Hepatocyte (in vitro differentiated cells): ENCODE measurements around the gene CXorf65. TPM values are rescaled to one million over a fixed set of nuclear protein-coding genes. Genes with fewer than 3 reads are reported as not detected.

ENCODE experiments used
- polyA plus RNA-seq: library from polyadenylated mRNA; unstranded; fragments of >200 nt; fragmentation: Nextera tagmentation; extraction: Ambion mirVana; gene quantifications from 2 replicates; pipeline ENCODE4 v1.2.1, GENCODE V29; 2016
- small RNA-seq: library from RNA; depleted of rRNA; stranded (forward); fragments of <200 nt; gene quantifications from one replicate; pipeline ENCODE3, GENCODE V24; 2014
- total RNA-seq: library from RNA; depleted of rRNA; stranded (reverse); fragments of >200 nt; gene quantifications from 2 replicates; pipeline ENCODE4 v1.2.3, GENCODE V29; 2014

CXorf65 gene
- total and polyA plus RNA-seq, 2 experiments from 2014 or later = not detected

Small RNA genes within 50 kb of the gene (small RNA-seq; reads per million reads assigned to genes)
- not detected for gene CXorf65

Other genes starting within 250 kb of the CXorf65 start
- 0.20 TPM in 1 of 2 replicates, not detected in the other for gene TEX11, start 198.0 kb downstream of the CXorf65 start, total RNA-seq
- gene TEX11, start 198.0 kb downstream of the CXorf65 start, polyA plus RNA-seq = not detected in 2 replicates
- gene SLC7A3, start 175.6 kb downstream of the CXorf65 start, total RNA-seq = 1.8 and 3.5 TPM in 2 replicates
- gene SLC7A3, start 175.6 kb downstream of the CXorf65 start, polyA plus RNA-seq = 1.1 TPM in 1 of 2 replicates, not detected in the other
- gene SNX12, start 38.4 kb downstream of the CXorf65 start, total RNA-seq = 61.0 and 68.8 TPM in 2 replicates
- gene SNX12, start 38.4 kb downstream of the CXorf65 start, polyA plus RNA-seq = 7.5 and 8.3 TPM in 2 replicates
- 9.7 and 10.8 TPM in 2 replicates for gene FOXO4, start 10.9 kb downstream of the CXorf65 start, total RNA-seq
- gene FOXO4, start 10.9 kb downstream of the CXorf65 start, polyA plus RNA-seq = 3.5 and 6.3 TPM in 2 replicates
- gene IL2RG, start 4.8 kb upstream of the CXorf65 start, total RNA-seq = 7.1 and 14.1 TPM in 2 replicates
- 11.2 and 13.5 TPM in 2 replicates for gene IL2RG, start 4.8 kb upstream of the CXorf65 start, polyA plus RNA-seq
- gene MED12, start 11.9 kb upstream of the CXorf65 start, total RNA-seq = 24.9 and 32.7 TPM in 2 replicates
- 12.9 and 15.7 TPM in 2 replicates for gene MED12, start 11.9 kb upstream of the CXorf65 start, polyA plus RNA-seq
- gene NLGN3, start 38.1 kb upstream of the CXorf65 start, total RNA-seq = 1.6 and 2.7 TPM in 2 replicates
- gene NLGN3, start 38.1 kb upstream of the CXorf65 start, polyA plus RNA-seq = 0.79 and 1.6 TPM in 2 replicates
- 95.4 and 103 TPM in 2 replicates for gene GJB1, start 116.5 kb upstream of the CXorf65 start, total RNA-seq
- gene GJB1, start 116.5 kb upstream of the CXorf65 start, polyA plus RNA-seq = 82.6 and 98.2 TPM in 2 replicates
- gene ZMYM3, start 147.4 kb upstream of the CXorf65 start, total RNA-seq = 25.0 and 26.2 TPM in 2 replicates
- gene ZMYM3, start 147.4 kb upstream of the CXorf65 start, polyA plus RNA-seq = 10.5 and 15.1 TPM in 2 replicates
- gene NONO, start 176.9 kb upstream of the CXorf65 start, total RNA-seq = 318 and 330 TPM in 2 replicates
- 175 and 204 TPM in 2 replicates for gene NONO, start 176.9 kb upstream of the CXorf65 start, polyA plus RNA-seq
- gene ITGB1BP2, start 195.0 kb upstream of the CXorf65 start, total RNA-seq = 1.1 and 1.6 TPM in 2 replicates
- gene ITGB1BP2, start 195.0 kb upstream of the CXorf65 start, polyA plus RNA-seq = 0.15 and 1.2 TPM in 2 replicates